HepG2 (cell line): ENCODE data around the gene KCNIP4. TPM values are rescaled to one million over a fixed set of nuclear protein-coding genes. Genes with fewer than 3 reads are reported as not detected.
A peak's percentile ranks its signal among the peaks of the same experiment; 100 is the strongest.

Experiments
- ATAC-seq: fragments of 200-7000 bp; cut with Tn5 transposase; 3 replicates; pipeline ENCODE4 v1.9.1; 2020; ENCODE audit warnings: mild to moderate bottlenecking, moderate library complexity
- BruUV-seq: library from RNA; stranded (reverse); fragments of 400-500 nt; replicated peaks from 2 replicates; lab custom pipeline; 2021; lab: Mats Ljungman, UMichigan
- CTCF ChIA-PET: fragments of 300-600 bp; formaldehyde crosslinking; extraction: SDS; loops from one replicate; lab custom pipeline; 2021; ENCODE audit warnings: low total read pairs, inconsistent platforms, low intra/inter-chr PET ratio; lab: Yijun Ruan, JAX
- POLR2A ChIA-PET: fragments of 350-600 bp; sonication (Branson Sonifier 250); formaldehyde crosslinking; loops from one replicate; lab custom pipeline; 2020; ENCODE audit warnings: antibody characterized with exemption, inconsistent platforms; lab: Yijun Ruan, JAX
- DNase-seq: peaks from one replicate; pipeline ENCODE4 v3.0.0-alpha.2; 2015; ENCODE audit warnings: low spot score
- FAIRE-seq: peaks from 3 replicates; lab custom pipeline; 2011; peaks lifted over from hg19 to GRCh38; lab: Jason Lieb, UNC
- H2AFZ ChIP-seq: one replicate; pipeline ENCODE4 v1.6.1; 2011; ENCODE audit warnings: low read length, inconsistent platforms
- H3K27ac ChIP-seq: fragments of 300-600 bp; 3 replicates; pipeline ENCODE4 v1.8.0; 2011; ENCODE audit warnings: mixed run types, mild to moderate bottlenecking, mixed read lengths, low read length, inconsistent platforms; ENCODE audit not compliant: insufficient read depth; ENCODE audit errors: extremely low read length
- H3K27me3 ChIP-seq, 2 experiments: fragments of 200-600 bp in 1 of 2; 2 replicates in 1 of 2; 3 replicates in 1 of 2; pipeline versions ENCODE4 v1.6.0 to v1.8.0; 2011; ENCODE audit warnings: low read length in 2 of 2, mild to moderate bottlenecking in 2 of 2, moderate library complexity in 2 of 2, inconsistent platforms in 1 of 2; ENCODE audit not compliant: insufficient read depth in 2 of 2, control insufficient read depth in 1 of 2
- H3K36me3 ChIP-seq, 2 experiments: fragments of 200-600 bp in 1 of 2; replicated peaks in 1 of 2; 2 replicates in 1 of 2; 3 replicates in 1 of 2; pipeline versions ENCODE4 v1.5.1 to v1.8.0; 2011; ENCODE audit warnings: low read length in 2 of 2, inconsistent platforms in 1 of 2; ENCODE audit not compliant: insufficient read depth in 2 of 2, control insufficient read depth in 1 of 2
- H3K4me1 ChIP-seq: 2 replicates; pipeline ENCODE4 v1.5.1; 2012; ENCODE audit warnings: low read length, inconsistent platforms; ENCODE audit not compliant: insufficient read depth
- H3K4me2 ChIP-seq: 2 replicates; pipeline ENCODE4 v1.6.0; 2011; ENCODE audit warnings: low read depth, low read length, inconsistent platforms
- H3K4me3 ChIP-seq, 3 experiments: fragments of 200-600 bp in 1 of 3; sonication (generic), shearing (Covaris generic) in 1 of 3; replicated peaks in 1 of 3; 2 replicates each; pipeline ENCODE4 v1.5.1; 2011 to 2016; ENCODE audit warnings: low read length in 3 of 3, inconsistent platforms in 2 of 3, low read depth in 2 of 3, mild to moderate bottlenecking in 2 of 3, control low read depth in 1 of 3, mixed read lengths in 1 of 3; ENCODE audit not compliant: insufficient read depth in 1 of 3
- H3K79me2 ChIP-seq: one replicate; pipeline ENCODE4 v1.6.1; 2011; ENCODE audit warnings: low read length, inconsistent platforms; ENCODE audit not compliant: insufficient read depth
- H3K9ac ChIP-seq: 2 replicates; pipeline ENCODE4 v1.6.0; 2011; ENCODE audit warnings: mild to moderate bottlenecking, low read depth, low read length, inconsistent platforms; ENCODE audit not compliant: insufficient read depth
- H3K9me3 ChIP-seq: 2 replicates; pipeline ENCODE4 v1.5.1; 2012; ENCODE audit warnings: mild to moderate bottlenecking, low read length
- H4K20me1 ChIP-seq: 2 replicates; pipeline ENCODE4 v1.6.0; 2011; ENCODE audit warnings: inconsistent platforms, mild to moderate bottlenecking, low read length, moderate library complexity; ENCODE audit not compliant: insufficient read depth
- FOXC1 ChIP-seq: sonication (generic); formaldehyde crosslinking; IDR thresholded peaks from 2 replicates; pipeline ENCODE4 v1.8.0; 2022; ENCODE audit warnings: mild to moderate bottlenecking, missing genetic modification reagents, borderline replicate concordance
- HMGXB4 ChIP-seq, 2 experiments: sonication (generic) in 1 of 2; formaldehyde crosslinking in 1 of 2; IDR thresholded peaks; 2 replicates each; pipeline versions ENCODE4 v1.4.0 to v1.6.1; 2018 to 2020; ENCODE audit warnings: missing genetic modification reagents in 2 of 2, borderline replicate concordance in 1 of 2, low read depth in 1 of 2, mild to moderate bottlenecking in 1 of 2, missing biosample characterization in 1 of 2
- MBD4 ChIP-seq: IDR thresholded peaks from 2 replicates; pipeline ENCODE4 v1.6.1; 2012; ENCODE audit warnings: low read length, inconsistent platforms, borderline replicate concordance
- MYC ChIP-seq: sonication (generic); formaldehyde crosslinking; IDR thresholded peaks from 2 replicates; pipeline ENCODE4 v1.9.0; 2021; ENCODE audit warnings: missing genetic modification reagents, borderline replicate concordance
- SMYD3 ChIP-seq: sonication (generic); formaldehyde crosslinking; IDR thresholded peaks from 2 replicates; pipeline ENCODE4 v1.8.1; 2023; ENCODE audit warnings: mild to moderate bottlenecking, missing genetic modification reagents
- SNAPC5 ChIP-seq: sonication (generic); formaldehyde crosslinking; IDR thresholded peaks from 2 replicates; pipeline ENCODE4 v1.8.1; 2023; ENCODE audit warnings: mild to moderate bottlenecking, missing genetic modification reagents, borderline replicate concordance
- SRSF9 ChIP-seq: fragments of 200-400 bp; formaldehyde crosslinking; IDR thresholded peaks from 2 replicates; pipeline ENCODE4 v1.6.1; 2018; ENCODE audit warnings: borderline replicate concordance, mild to moderate bottlenecking, low read depth, low read length; ENCODE audit not compliant: insufficient read depth, poor library complexity, severe bottlenecking
- STAG1 ChIP-seq: sonication (generic); formaldehyde crosslinking; IDR thresholded peaks from 2 replicates; pipeline ENCODE4 v1.4.0; 2020; ENCODE audit warnings: missing genetic modification reagents
- THYN1 ChIP-seq: sonication (generic); formaldehyde crosslinking; IDR thresholded peaks from 2 replicates; pipeline ENCODE4 v1.8.1; 2023; ENCODE audit warnings: low read depth, mild to moderate bottlenecking, moderate library complexity, missing genetic modification reagents, borderline replicate concordance
- XBP1 ChIP-seq: sonication (generic); formaldehyde crosslinking; IDR thresholded peaks from 2 replicates; pipeline ENCODE4 v1.5.0; 2020; ENCODE audit warnings: missing genetic modification reagents
- YY1 ChIP-seq: IDR thresholded peaks from 2 replicates; pipeline ENCODE4 v1.6.1; 2011; ENCODE audit warnings: low read length, low read depth, moderate library complexity, mild to moderate bottlenecking; ENCODE audit not compliant: insufficient read depth, insufficient replicate concordance
- ZBTB7A ChIP-seq: sonication (generic); formaldehyde crosslinking; IDR thresholded peaks from 2 replicates; pipeline ENCODE4 v1.8.0; 2022; ENCODE audit warnings: mild to moderate bottlenecking, missing genetic modification reagents
- ZNF251 ChIP-seq: sonication (generic); formaldehyde crosslinking; IDR thresholded peaks from 2 replicates; pipeline ENCODE4 v1.9.0; 2021; ENCODE audit warnings: mild to moderate bottlenecking, missing genetic modification reagents
- ZNF816 ChIP-seq: sonication (generic); formaldehyde crosslinking; IDR thresholded peaks from 2 replicates; pipeline ENCODE4 v1.8.0; 2022; ENCODE audit warnings: missing genetic modification reagents, mild to moderate bottlenecking, borderline replicate concordance
- WGBS: methylation state at CpG from one replicate; pipeline ENCODE4 v1.1.6; 2017; ENCODE audit warnings: low lambda C conversion rate; 5-methylcytosine and 5-hydroxymethylcytosine counted together
- in situ Hi-C: cut with HindIII; loops from 2 replicates; pipeline ENCODE4 v1.10.0; 2017; ENCODE audit warnings: low pct_unique_long_range_greater_than_20kb; ENCODE audit not compliant: extremely low pct_ligation_motif_present
- intact Hi-C: fragments of 100-400 bp; cut with micrococcal nuclease; formaldehyde crosslinking; loops from one replicate; pipeline ENCODE4 v1.10.0; 2022; ENCODE audit not compliant: unreplicated experiment
- polyA plus RNA-seq, 8 experiments: library from polyadenylated mRNA; depleted of rRNA in 3 of 8; stranded (reverse) in 7 of 8; unstranded in 1 of 8; fragments of >200 nt; fragmentation: Illumina TruSeq in 4 of 8; extraction: Trizol in 4 of 8; gene quantifications; 2 replicates each; pipeline versions ENCODE4 v1.2.1 to v1.2.3, GENCODE V29; 2011 to 2016; ENCODE audit warnings: low read depth in 4 of 8, missing spikeins in 1 of 8, mixed read lengths in 1 of 8; ENCODE audit not compliant: insufficient read depth in 1 of 8
- total RNA-seq, 5 experiments: library from RNA; depleted of rRNA; stranded (reverse); fragments of >200 nt; fragmentation: Illumina TruSeq; extraction: Trizol; gene quantifications; 2 replicates each; pipeline ENCODE4 v1.2.3, GENCODE V29; 2016; ENCODE audit warnings: low read depth in 1 of 5
- TF ChIP-seq, protein P1 (sequence below): sonication (generic); formaldehyde crosslinking; IDR thresholded peaks from 2 replicates; pipeline ENCODE4 v1.4.0; 2020; ENCODE audit warnings: mild to moderate bottlenecking, missing genetic modification reagents
- TF ChIP-seq, protein P2 (sequence below), 2 experiments: sonication (generic) in 1 of 2; formaldehyde crosslinking in 1 of 2; IDR thresholded peaks; 2 replicates each; pipeline versions ENCODE4 v1.5.1 to v1.6.1; 2011 to 2020; ENCODE audit warnings: borderline replicate concordance in 1 of 2, low read depth in 1 of 2, low read length in 1 of 2, mild to moderate bottlenecking in 1 of 2, missing genetic modification reagents in 1 of 2, moderate library complexity in 1 of 2

Gene KCNIP4
- total and polyA plus RNA-seq, 2 of the 13 experiments (the other 11 are each of a cell fraction or from before 2014, with no cell fraction given), result 0.09 TPM; not detected in 1

- no peak for TF ChIP-seq SRSF9
- peak; percentile 45 for TF ChIP-seq STAG1
- TF ChIP-seq ZBTB7A, result no peak
- TF ChIP-seq YY1, result peak; percentile 49
- TF ChIP-seq THYN1 (CRISPR knock-in tag), result no peak
Observed at GRCh38 chr4:21765810-21766407, 182.7 kb downstream of the KCNIP4 start (continued).

- Histone ChIP-seq H3K9me3 (no peaks in the 10 kb centered on the region), H4K20me1 (no peaks in the 10 kb centered on the region), H3K79me2 (no peaks in the 10 kb centered on the region), H3K4me3 (no peak overlapping the region), H3K27ac (no peak overlapping the region), H3K4me1 (no peaks in the 10 kb centered on the region), H2AFZ (no peak overlapping the region), H3K9ac (no peak overlapping the region), H3K36me3 (no peaks in the 10 kb centered on the region), H3K27me3 (no peaks in the 10 kb centered on the region), H3K4me2 (no peak overlapping the region)
- ChIA-PET POLR2A (no interaction called here), CTCF (no interaction called here)
- DNase-seq, result no peak
- FAIRE-seq, result no peak
- TF ChIP-seq, protein P1, sequence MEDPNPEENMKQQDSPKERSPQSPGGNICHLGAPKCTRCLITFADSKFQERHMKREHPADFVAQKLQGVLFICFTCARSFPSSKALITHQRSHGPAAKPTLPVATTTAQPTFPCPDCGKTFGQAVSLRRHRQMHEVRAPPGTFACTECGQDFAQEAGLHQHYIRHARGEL (CRISPR knock-in tag), result no peak
- TF ChIP-seq, protein P2, sequence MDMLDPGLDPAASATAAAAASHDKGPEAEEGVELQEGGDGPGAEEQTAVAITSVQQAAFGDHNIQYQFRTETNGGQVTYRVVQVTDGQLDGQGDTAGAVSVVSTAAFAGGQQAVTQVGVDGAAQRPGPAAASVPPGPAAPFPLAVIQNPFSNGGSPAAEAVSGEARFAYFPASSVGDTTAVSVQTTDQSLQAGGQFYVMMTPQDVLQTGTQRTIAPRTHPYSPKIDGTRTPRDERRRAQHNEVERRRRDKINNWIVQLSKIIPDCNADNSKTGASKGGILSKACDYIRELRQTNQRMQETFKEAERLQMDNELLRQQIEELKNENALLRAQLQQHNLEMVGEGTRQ (IDR thresholded peaks at IDR 0.05; ENCODE audit: low read depth, low read length), result no peak
- TF ChIP-seq, protein P2 (CRISPR knock-in tag; IDR thresholded peaks at IDR 0.05; ENCODE audit: borderline replicate concordance), result no peak
- TF ChIP-seq FOXC1 (CRISPR knock-in tag), result no peak
- TF ChIP-seq MYC, result no peak
- TF ChIP-seq MBD4, result no peak
- no peak for TF ChIP-seq HMGXB4 (CRISPR knock-in tag; IDR thresholded peaks at IDR 0.05; ENCODE audit: borderline replicate concordance in 1 of 2, low read depth in 1 of 2)
- TF ChIP-seq SNAPC5 (CRISPR knock-in tag), result no peak
- no peak for TF ChIP-seq ZNF816 (CRISPR knock-in tag)
- no peak for TF ChIP-seq ZNF251 (CRISPR knock-in tag)
- TF ChIP-seq SMYD3 (CRISPR knock-in tag), result no peak
- no peak for TF ChIP-seq XBP1 (CRISPR knock-in tag)
- intact Hi-C loops, result loop anchor here (10.0 kb wide), 1 partner anchor 579 kb away; no protein-coding TSS in a partner anchor
- WGBS, result 0% methylated on average over 1 of the region's 1 CpG
- no peak for ATAC-seq
- no TSS peak for BruUV-seq
- in situ Hi-C loops, result loop anchor here (25.0 kb wide), 1 partner anchor 1002 kb away; no protein-coding TSS in a partner anchor
Observed at GRCh38 chr4:21763855-21764254, 184.7 kb downstream of the KCNIP4 start.
